Activated CD8-positive, alpha-beta T cell treated with anti-CD3 and anti-CD28 coated beads for 36 hours (primary cell): ENCODE results near the gene MACROD2. TPM values are rescaled to one million over a fixed set of nuclear protein-coding genes. Genes with fewer than 3 reads are reported as not detected.

ENCODE experiments used
- ATAC-seq: fragments of 200-7000 bp; cut with Tn5 transposase; one replicate; pipeline ENCODE4 v1.10.0; 2021; ENCODE audit warnings: mild to moderate bottlenecking, moderate library complexity
- CTCF ChIA-PET: fragments of 350-600 bp; sonication (Branson Sonifier 250); formaldehyde crosslinking; loops from one replicate; lab custom pipeline; 2021; ENCODE audit warnings: antibody characterized with exemption; lab: Charles Lee
- POLR2A ChIA-PET: fragments of 350-600 bp; sonication (Branson Sonifier 250); formaldehyde crosslinking; loops from one replicate; lab custom pipeline; 2021; ENCODE audit warnings: antibody characterized with exemption; lab: Charles Lee
- DNase-seq: peaks from one replicate; pipeline ENCODE4 v3.0.0-alpha.2; 2020
- H3K27ac Mint-ChIP-seq: one replicate; pipeline ENCODE4 v1.8.0; 2021; ENCODE audit warnings: mild to moderate bottlenecking, mixed read lengths
- H3K27me3 Mint-ChIP-seq: one replicate; pipeline ENCODE4 v1.8.0; 2021; ENCODE audit warnings: mixed read lengths
- H3K36me3 Mint-ChIP-seq: one replicate; pipeline ENCODE4 v1.8.0; 2021; ENCODE audit warnings: low read depth, mixed read lengths
- H3K4me1 Mint-ChIP-seq: one replicate; pipeline ENCODE4 v1.8.0; 2021; ENCODE audit warnings: low read depth, mixed read lengths
- H3K4me3 Mint-ChIP-seq: one replicate; pipeline ENCODE4 v1.8.0; 2021; ENCODE audit warnings: mild to moderate bottlenecking, moderate library complexity, mixed read lengths
- H3K9me3 Mint-ChIP-seq: one replicate; pipeline ENCODE4 v1.8.0; 2021; ENCODE audit warnings: mixed read lengths
- CTCF ChIP-seq: fragments of 200-600 bp; IDR thresholded peaks from one replicate; pipeline ENCODE4 v1.8.0; 2022; ENCODE audit warnings: antibody characterized with exemption, mild to moderate bottlenecking
- intact Hi-C: fragments of 100-400 bp; cut with micrococcal nuclease; formaldehyde crosslinking; loops from one replicate; pipeline ENCODE4 v1.10.0; 2022
- total RNA-seq, 2 experiments: library from RNA; stranded (reverse); gene quantifications; one replicate each; pipeline ENCODE4 v1.2.3, GENCODE V29; 2021

Gene MACROD2
- total RNA-seq, 2 experiments from 2014 or later = not detected

DNA sequence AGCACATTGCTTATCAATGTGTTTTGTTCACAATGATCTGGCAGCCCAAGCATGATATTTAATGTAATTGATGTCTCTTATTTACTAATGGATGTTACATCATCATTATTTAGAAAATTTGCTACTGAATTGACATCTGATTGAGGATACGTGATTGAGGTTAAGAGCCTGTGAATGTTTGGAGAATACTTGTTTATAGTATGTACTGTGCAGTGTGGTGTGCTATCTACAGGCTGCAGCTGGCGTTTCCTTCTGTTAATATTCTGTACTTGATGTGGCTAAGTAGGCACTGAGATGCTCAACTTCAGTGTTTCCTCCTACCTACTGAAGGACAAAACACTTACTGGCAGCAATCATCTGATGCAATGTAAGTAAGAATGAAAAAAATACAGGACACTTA lies 1051.7 kb downstream of the MACROD2 start:
- Mint-ChIP-seq H3K27ac (no peak overlapping the region), H3K36me3 (no peaks in the 10 kb centered on the region), H3K4me3 (no peak overlapping the region), H3K4me1 (no peaks in the 10 kb centered on the region), H3K27me3 (no peaks in the 10 kb centered on the region), H3K9me3 (peaks cover 2% of the 10 kb centered on the region)
- intact Hi-C loops = no loop called here
- no peak for DNase-seq
- no peak for TF ChIP-seq CTCF
- CTCF ChIA-PET = no interaction called here
- no peak for ATAC-seq
- POLR2A ChIA-PET = no interaction called here

GRCh38 chr20:15047601-15048000 lies 1052.3 kb downstream of the MACROD2 start:
- peaks cover 5% of the 10 kb centered on the region for H3K9me3 Mint-ChIP-seq
- ChIA-PET POLR2A (no interaction called here), CTCF (no interaction called here)
- no peak overlapping the region for H3K4me3 Mint-ChIP-seq
- DNase-seq = no peak
- no peak overlapping the region for H3K27ac Mint-ChIP-seq
- intact Hi-C loops = no loop called here
- no peaks in the 10 kb centered on the region for H3K4me1 Mint-ChIP-seq
- H3K27me3 Mint-ChIP-seq = no peaks in the 10 kb centered on the region
- H3K36me3 Mint-ChIP-seq = no peaks in the 10 kb centered on the region
- ATAC-seq = no peak
- no peak for TF ChIP-seq CTCF

GRCh38 chr20:15056246-15056645 lies 1060.9 kb downstream of the MACROD2 start:
- POLR2A ChIA-PET = no interaction called here
- intact Hi-C loops = no loop called here
- Mint-ChIP-seq H3K27me3 (no peaks in the 10 kb centered on the region), H3K4me1 (no peaks in the 10 kb centered on the region), H3K27ac (no peak overlapping the region), H3K9me3 (peaks cover 5% of the 10 kb centered on the region), H3K4me3 (no peak overlapping the region), H3K36me3 (no peaks in the 10 kb centered on the region)
- CTCF ChIA-PET = no interaction called here
- no peak for TF ChIP-seq CTCF
- ATAC-seq = no peak
- no peak for DNase-seq

GRCh38 chr20:15058841-15059240 lies 1063.5 kb downstream of the MACROD2 start:
- Mint-ChIP-seq H3K4me1 (no peaks in the 10 kb centered on the region), H3K36me3 (no peaks in the 10 kb centered on the region), H3K9me3 (no peaks in the 10 kb centered on the region), H3K27ac (no peak overlapping the region), H3K27me3 (no peaks in the 10 kb centered on the region), H3K4me3 (no peak overlapping the region)
- TF ChIP-seq CTCF = no peak
- ATAC-seq (no peak), DNase-seq (no peak)
- intact Hi-C loops = no loop called here
- ChIA-PET POLR2A (no interaction called here), CTCF (no interaction called here)

DNA sequence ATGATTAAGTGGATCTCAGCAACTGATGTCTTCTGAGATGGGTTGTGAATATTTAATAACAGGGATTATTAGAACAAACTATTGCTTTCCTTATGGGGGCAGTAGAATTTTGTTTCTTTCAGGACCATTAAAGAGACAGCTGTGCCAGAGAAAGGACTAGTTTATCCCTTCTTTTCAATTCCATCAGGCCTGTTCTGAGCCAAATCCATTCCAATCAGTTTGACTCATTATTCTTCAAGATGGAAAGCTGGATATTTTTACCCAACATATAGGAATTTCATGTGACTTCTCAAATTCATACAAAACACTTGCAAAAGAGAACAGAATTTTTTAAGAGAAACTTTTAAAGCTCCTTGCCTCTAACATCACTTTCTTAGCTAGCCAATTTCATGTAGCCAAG lies 1064.1 kb downstream of the MACROD2 start:
- CTCF ChIA-PET = no interaction called here
- no peaks in the 10 kb centered on the region for H3K36me3 Mint-ChIP-seq
- H3K9me3 Mint-ChIP-seq = no peaks in the 10 kb centered on the region

More for the DNA sequence above, 1064.1 kb downstream of the MACROD2 start:
- no peak for DNase-seq
- TF ChIP-seq CTCF = no peak
- Mint-ChIP-seq H3K27me3 (no peaks in the 10 kb centered on the region), H3K4me3 (no peak overlapping the region), H3K27ac (no peak overlapping the region), H3K4me1 (no peaks in the 10 kb centered on the region)
- POLR2A ChIA-PET = no interaction called here
- intact Hi-C loops = no loop called here
- no peak for ATAC-seq
